Sigmoid colon (tissue), 7 donors: ENCODE data around the gene RTKN. TPM values are rescaled to one million over a fixed set of nuclear protein-coding genes. Genes with fewer than 3 reads are reported as not detected.

Experiments
- DNase-seq: peaks from one replicate; pipeline ENCODE4 v3.0.0-alpha.2; 2019
- H3K27ac ChIP-seq, 4 donors: fragments of 200-600 bp; sonication (generic); one replicate each; pipeline ENCODE4 v1.5.1; 2016 to 2019; ENCODE audit warnings: mild to moderate bottlenecking in 1 of 4
- H3K27me3 ChIP-seq, 3 donors: fragments of 200-600 bp; sonication (generic); one replicate each; pipeline ENCODE4 v1.5.1; 2019; ENCODE audit warnings: mild to moderate bottlenecking in 1 of 3
- H3K36me3 ChIP-seq, 4 donors: fragments of 200-600 bp; sonication (generic); one replicate each; pipeline ENCODE4 v1.5.1; 2016 to 2019
- H3K4me1 ChIP-seq, 4 donors: fragments of 200-600 bp; sonication (generic); one replicate each; pipeline ENCODE4 v1.5.1; 2017 to 2019
- H3K4me3 ChIP-seq, 4 donors: fragments of 200-600 bp; sonication (generic); one replicate each; pipeline ENCODE4 v1.5.1; 2017 to 2019; ENCODE audit warnings: mild to moderate bottlenecking in 2 of 4, moderate library complexity in 1 of 4
- H3K9me3 ChIP-seq, 4 donors: fragments of 200-600 bp in 3 of 4; sonication (generic) in 3 of 4; one replicate each; pipeline versions ENCODE4 v1.5.1 to v1.6.1; 2013 to 2019
- EP300 ChIP-seq, 4 donors: sonication (generic); formaldehyde crosslinking; IDR thresholded peaks; one replicate each; pipeline ENCODE4 v1.6.1; 2017; ENCODE audit warnings: antibody characterized with exemption in 4 of 4
- POLR2A ChIP-seq, 2 donors: fragments of 450-650 bp; IDR thresholded peaks; one replicate each; pipeline ENCODE4 v1.6.1; 2016; ENCODE audit warnings: antibody characterized with exemption in 2 of 2, mild to moderate bottlenecking in 2 of 2, moderate library complexity in 2 of 2
- POLR2AphosphoS5 ChIP-seq, 4 donors: sonication (generic); formaldehyde crosslinking; IDR thresholded peaks; one replicate each; pipeline ENCODE4 v1.6.1; 2017; ENCODE audit warnings: antibody characterized with exemption in 4 of 4
- WGBS, 2 donors: extraction: QIAGEN DNeasy Blood & Tissue Kit; methylation state at CpG; one replicate each; pipeline ENCODE4 v1.1.7; 2013; 5-methylcytosine and 5-hydroxymethylcytosine counted together
- intact Hi-C: fragments of 100-400 bp; cut with DNase I; formaldehyde crosslinking; loops from one replicate; pipeline ENCODE4 v1.15.1; 2023
- polyA plus RNA-seq, 3 donors: library from polyadenylated mRNA; stranded (reverse); fragments of 200-250 nt; gene quantifications; one replicate each; pipeline ENCODE4 v1.2.3, GENCODE V29; 2013
- total RNA-seq, 4 donors: library from RNA; depleted of rRNA; stranded (reverse); fragments of >200 nt; gene quantifications; one replicate each; pipeline ENCODE4 v1.1.0, GENCODE V29; 2016
- TF ChIP-seq, protein P1 (sequence below), 4 experiments: fragments of 450-650 bp in 3 of 4; fragments of 200-600 bp in 1 of 4; IDR thresholded peaks; one replicate each; pipeline ENCODE4 v1.5.1; 2016 to 2019; ENCODE audit warnings: antibody characterized with exemption in 4 of 4, mild to moderate bottlenecking in 3 of 4, moderate library complexity in 2 of 4
- donor health status: healthy with polysubstance abuse.
- donor health status: Bipolar disorder and iron deficiency.
- donor health status: healthy.

The RTKN gene
- total and polyA plus RNA-seq, 7 donors: 13.5 to 44.6 (median 16.2) TPM

GRCh38 chr2:74392449-74392743, 49.3 kb downstream of the RTKN start:
- no peak for TF ChIP-seq POLR2A (IDR thresholded peaks at IDR 0.05)
- TF ChIP-seq, protein P1, sequence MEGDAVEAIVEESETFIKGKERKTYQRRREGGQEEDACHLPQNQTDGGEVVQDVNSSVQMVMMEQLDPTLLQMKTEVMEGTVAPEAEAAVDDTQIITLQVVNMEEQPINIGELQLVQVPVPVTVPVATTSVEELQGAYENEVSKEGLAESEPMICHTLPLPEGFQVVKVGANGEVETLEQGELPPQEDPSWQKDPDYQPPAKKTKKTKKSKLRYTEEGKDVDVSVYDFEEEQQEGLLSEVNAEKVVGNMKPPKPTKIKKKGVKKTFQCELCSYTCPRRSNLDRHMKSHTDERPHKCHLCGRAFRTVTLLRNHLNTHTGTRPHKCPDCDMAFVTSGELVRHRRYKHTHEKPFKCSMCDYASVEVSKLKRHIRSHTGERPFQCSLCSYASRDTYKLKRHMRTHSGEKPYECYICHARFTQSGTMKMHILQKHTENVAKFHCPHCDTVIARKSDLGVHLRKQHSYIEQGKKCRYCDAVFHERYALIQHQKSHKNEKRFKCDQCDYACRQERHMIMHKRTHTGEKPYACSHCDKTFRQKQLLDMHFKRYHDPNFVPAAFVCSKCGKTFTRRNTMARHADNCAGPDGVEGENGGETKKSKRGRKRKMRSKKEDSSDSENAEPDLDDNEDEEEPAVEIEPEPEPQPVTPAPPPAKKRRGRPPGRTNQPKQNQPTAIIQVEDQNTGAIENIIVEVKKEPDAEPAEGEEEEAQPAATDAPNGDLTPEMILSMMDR (IDR thresholded peaks at IDR 0.05): no peak
- TF ChIP-seq EP300 (IDR thresholded peaks at IDR 0.05): no peak
- Histone ChIP-seq H3K36me3 (no peaks in the 10 kb centered on the region), H3K27ac (peak overlapping the region in 2 of 4 donors; percentile 90 to 92), H3K27me3 (no peaks in the 10 kb centered on the region), H3K4me3 (peak overlapping the region in 3 of 4 donors; percentile 94 to 99 (median 95)), H3K9me3 (no peaks in the 10 kb centered on the region), H3K4me1 (peaks cover 0 to 43% (median 36%) of the 10 kb centered on the region in 4 donors)
- DNase-seq: no peak
- 43 to 73% methylated on average over 13 of the region's 13 CpGs for WGBS, 2 donors
- intact Hi-C loops: loop anchor here (10.0 kb wide), 1 partner anchor 138 kb away; no protein-coding TSS in a partner anchor

DNA sequence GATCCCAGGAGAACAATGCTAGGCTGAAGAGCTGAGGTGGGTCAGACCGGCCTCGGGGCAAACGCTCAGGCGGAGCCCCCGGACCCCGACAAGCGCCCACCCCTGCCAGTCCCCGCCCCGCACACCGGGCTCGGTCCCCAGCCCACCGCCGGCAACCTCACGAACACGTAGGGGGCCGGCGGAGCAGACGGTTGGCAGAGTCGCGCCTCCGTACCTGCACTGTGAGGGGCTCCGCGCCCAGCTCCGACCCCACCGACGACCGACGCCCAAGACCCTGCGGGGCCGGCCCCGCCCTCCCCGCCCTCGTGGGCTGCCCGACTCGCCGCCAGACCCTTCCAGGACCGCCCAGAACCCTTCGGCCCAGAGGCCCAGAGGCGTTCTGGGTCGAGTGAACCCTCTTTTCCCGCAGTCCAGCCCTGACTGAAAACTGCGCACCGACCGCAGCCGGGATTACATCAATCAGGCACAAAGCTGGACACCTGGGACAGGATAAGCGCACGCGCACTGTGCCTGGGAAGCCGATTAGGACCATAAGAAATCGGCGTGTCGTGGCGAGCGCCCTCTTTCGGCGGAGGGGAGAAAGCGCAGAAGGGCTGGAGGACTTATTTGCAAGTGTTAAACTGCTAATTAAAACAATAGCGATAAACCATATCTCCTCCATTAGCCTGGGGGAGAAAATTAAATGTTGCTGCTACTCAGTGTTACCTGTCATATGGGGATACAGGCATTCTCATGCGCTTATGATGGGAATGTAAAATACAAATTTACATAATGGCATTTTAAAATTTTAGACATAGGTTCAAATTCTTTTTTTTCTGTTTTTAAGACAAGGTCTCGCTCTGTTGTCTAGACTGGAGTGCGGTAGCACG, 49.9 kb downstream of the RTKN start:
- Histone ChIP-seq H3K4me3 (peak overlapping the region; percentile 94 to 99 (median 96)), H3K27ac (peak overlapping the region; percentile 90 to 96 (median 93)), H3K9me3 (no peaks in the 10 kb centered on the region), H3K36me3 (no peaks in the 10 kb centered on the region), H3K27me3 (no peaks in the 10 kb centered on the region), H3K4me1 (peaks cover 0 to 48% (median 39%) of the 10 kb centered on the region in 4 donors)
- intact Hi-C loops: loop anchor here (10.0 kb wide), 1 partner anchor 137 kb away; no protein-coding TSS in a partner anchor
- TF ChIP-seq, protein P1 (IDR thresholded peaks at IDR 0.05): peak; percentile 88 to 96 (median 94)
- TF ChIP-seq POLR2A (IDR thresholded peaks at IDR 0.05) (peak in 1 of 2 donors; percentile 14), EP300 (IDR thresholded peaks at IDR 0.05) (no peak), POLR2AphosphoS5 (IDR thresholded peaks at IDR 0.05) (peak in 3 of 4 donors; percentile 67 to 78 (median 78))
- DNase-seq: peak; percentile 96
- 1 to 2% methylated on average over 62 of the region's 62 CpGs for WGBS, 2 donors

GRCh38 chr2:74391209-74391579, 50.5 kb downstream of the RTKN start:
- intact Hi-C loops: loop anchor here (10.0 kb wide), 1 partner anchor 136 kb away; no protein-coding TSS in a partner anchor
- Histone ChIP-seq H3K27me3 (no peaks in the 10 kb centered on the region), H3K4me1 (peaks cover 0 to 54% (median 39%) of the 10 kb centered on the region in 4 donors), H3K4me3 (peak overlapping the region; percentile 94 to 99 (median 96)), H3K9me3 (no peaks in the 10 kb centered on the region), H3K36me3 (no peaks in the 10 kb centered on the region), H3K27ac (peak overlapping the region; percentile 90 to 96 (median 93))
- DNase-seq: no peak
- WGBS, 2 donors: 0 to 1% methylated on average over 11 of the region's 11 CpGs
- TF ChIP-seq EP300 (IDR thresholded peaks at IDR 0.05) (no peak), POLR2AphosphoS5 (IDR thresholded peaks at IDR 0.05) (no peak), POLR2A (IDR thresholded peaks at IDR 0.05) (no peak)
- TF ChIP-seq, protein P1 (IDR thresholded peaks at IDR 0.05): no peak

GRCh38 chr2:74390606-74391005, 51.1 kb downstream of the RTKN start:
- 68 to 72% methylated on average over 5 of the region's 5 CpGs for WGBS, 2 donors
- intact Hi-C loops: loop anchor here (10.0 kb wide), 1 partner anchor 136 kb away; no protein-coding TSS in a partner anchor
- TF ChIP-seq POLR2A (IDR thresholded peaks at IDR 0.05): no peak
- no peak for TF ChIP-seq EP300 (IDR thresholded peaks at IDR 0.05)
- TF ChIP-seq, protein P1 (IDR thresholded peaks at IDR 0.05): no peak
- no peak for TF ChIP-seq POLR2AphosphoS5 (IDR thresholded peaks at IDR 0.05)
- Histone ChIP-seq H3K27ac (peak overlapping the region in 1 of 4 donors; percentile 96), H3K27me3 (no peaks in the 10 kb centered on the region), H3K4me3 (peak overlapping the region; percentile 94 to 99 (median 96)), H3K36me3 (no peaks in the 10 kb centered on the region), H3K4me1 (peaks cover 0 to 60% (median 39%) of the 10 kb centered on the region in 4 donors), H3K9me3 (no peaks in the 10 kb centered on the region)
- DNase-seq: no peak
